Adrenal gland (tissue), 5 donors: ENCODE results near the gene DPP6.

ENCODE experiments used
- CTCF ChIP-seq, 6 experiments: fragments of 450-650 bp in 4 of 6; fragments of 200-600 bp in 2 of 6; sonication (generic) in 1 of 6; IDR thresholded peaks; 1 replicate in 5 of 6; 2 replicates in 1 of 6; pipeline versions ENCODE4 v1.5.1 to v1.8.0; 2016 to 2021; ENCODE audit warnings: antibody characterized with exemption in 6 of 6, mild to moderate bottlenecking in 2 of 6, moderate library complexity in 1 of 6
- POLR2A ChIP-seq, 2 donors: fragments of 450-650 bp; IDR thresholded peaks; one replicate each; pipeline ENCODE4 v1.6.1; 2017; ENCODE audit warnings: antibody characterized with exemption in 2 of 2, mild to moderate bottlenecking in 2 of 2, moderate library complexity in 1 of 2
- donor health status: DM: no; HTN: no; CAD: no.

GRCh38 chr7:154854836-154855235 is 802.6 kb downstream of the DPP6 start:
- no peak for TF ChIP-seq CTCF (IDR thresholded peaks at IDR 0.05)
- TF ChIP-seq POLR2A (IDR thresholded peaks at IDR 0.05), result no peak
